Mesendoderm (in vitro differentiated cells): ENCODE measurements around the gene TYW1. TPM values are rescaled to one million over a fixed set of nuclear protein-coding genes. Genes with fewer than 3 reads are reported as not detected.

Source experiments
- small RNA-seq: library from polyadenylated mRNA; stranded (forward); fragments of <200 nt; extraction: miRNeasy Mini kit (QIAGEN cat#:217004); gene quantifications from one replicate; pipeline ENCODE3, GENCODE V24; 2013; ENCODE audit not compliant: insufficient read depth

Gene TYW1

Small RNA genes within 50 kb of the gene (small RNA-seq; reads per million reads assigned to genes)
- gene AC073089.1 (not detected), gene MIR4650-1 (not detected), gene RN7SL43P (not detected)
